ENCODE results near the gene ADGRF3.

ADGRF3 gene

GRCh38 chr2:26351375-26352090 is 4.9 kb upstream of the ADGRF3 start:
- FAIRE-seq: no peak
- TF ChIP-seq POLR2A (IDR thresholded peaks at IDR 0.05; ENCODE audit: low read depth, low read length) (no peak), POLR2AphosphoS5 (IDR thresholded peaks at IDR 0.05; ENCODE audit: low read depth, low read length) (no peak), TAF1 (IDR thresholded peaks at IDR 0.05; ENCODE audit: low read depth, low read length) (no peak), SPI1 (IDR thresholded peaks at IDR 0.05; ENCODE audit: low read depth, low read length) (no peak), POU2F2 (IDR thresholded peaks at IDR 0.05; ENCODE audit: low read depth, low read length) (no peak), PAX5 (IDR thresholded peaks at IDR 0.05; ENCODE audit: insufficient read depth, low read length, severe bottlenecking) (no peak)
- no peak for DNase-seq (ENCODE audit: insufficient read length, low spot score)

- TF ChIP-seq POLR2AphosphoS5 (IDR thresholded peaks at IDR 0.05; ENCODE audit: low read depth, low read length) (no peak), SPI1 (IDR thresholded peaks at IDR 0.05; ENCODE audit: low read depth, low read length) (no peak), POU2F2 (IDR thresholded peaks at IDR 0.05; ENCODE audit: low read depth, low read length) (no peak), POLR2A (IDR thresholded peaks at IDR 0.05; ENCODE audit: low read depth, low read length) (no peak), PAX5 (IDR thresholded peaks at IDR 0.05; ENCODE audit: insufficient read depth, low read length, severe bottlenecking) (no peak), TAF1 (IDR thresholded peaks at IDR 0.05; ENCODE audit: low read depth, low read length) (no peak)
- FAIRE-seq (no peak), DNase-seq (ENCODE audit: insufficient read length, low spot score) (no peak)
Measured at GRCh38 chr2:26349690-26350089, 3.1 kb upstream of the ADGRF3 start.

GRCh38 chr2:26347286-26347865 is 787 bp upstream of the ADGRF3 start:
- FAIRE-seq (no peak), DNase-seq (ENCODE audit: insufficient read length, low spot score) (no peak)
- TF ChIP-seq SPI1 (IDR thresholded peaks at IDR 0.05; ENCODE audit: low read depth, low read length) (no peak), PAX5 (IDR thresholded peaks at IDR 0.05; ENCODE audit: insufficient read depth, low read length, severe bottlenecking) (no peak), POU2F2 (IDR thresholded peaks at IDR 0.05; ENCODE audit: low read depth, low read length) (no peak)

GRCh38 chr2:26345545-26346453 is 790 bp downstream of the ADGRF3 start, which contains the start of gene SELENOI:
Gene SELENOI (plus strand): TSS chr2:26346143. CDS start chr2:26346233, 90 bp downstream.
- TF ChIP-seq TAF1 (IDR thresholded peaks at IDR 0.05; ENCODE audit: low read depth, low read length) (peak; percentile 73), POLR2A (IDR thresholded peaks at IDR 0.05; ENCODE audit: low read depth, low read length) (peak; percentile 91), POLR2AphosphoS5 (IDR thresholded peaks at IDR 0.05; ENCODE audit: low read depth, low read length) (peak; percentile 94), SPI1 (IDR thresholded peaks at IDR 0.05; ENCODE audit: low read depth, low read length) (0 out of 2 replicates have a peak, but pooled peaks have one; percentile 16), PAX5 (IDR thresholded peaks at IDR 0.05; ENCODE audit: insufficient read depth, low read length, severe bottlenecking) (peak; percentile 2), POU2F2 (IDR thresholded peaks at IDR 0.05; ENCODE audit: low read depth, low read length) (peak; percentile 75)
- FAIRE-seq (peak; percentile 98), DNase-seq (ENCODE audit: insufficient read length, low spot score) (peak; percentile 81)

GRCh38 chr2:26345283-26345544 is 1.4 kb downstream of the ADGRF3 start:
- FAIRE-seq (peak; percentile 9), DNase-seq (ENCODE audit: insufficient read length, low spot score) (no peak)
- TF ChIP-seq SPI1 (IDR thresholded peaks at IDR 0.05; ENCODE audit: low read depth, low read length): no peak
- no peak for TF ChIP-seq PAX5 (IDR thresholded peaks at IDR 0.05; ENCODE audit: insufficient read depth, low read length, severe bottlenecking)
- no peak for TF ChIP-seq POLR2AphosphoS5 (IDR thresholded peaks at IDR 0.05; ENCODE audit: low read depth, low read length)
- no peak for TF ChIP-seq TAF1 (IDR thresholded peaks at IDR 0.05; ENCODE audit: low read depth, low read length)
- no peak for TF ChIP-seq POLR2A (IDR thresholded peaks at IDR 0.05; ENCODE audit: low read depth, low read length)
- no peak for TF ChIP-seq POU2F2 (IDR thresholded peaks at IDR 0.05; ENCODE audit: low read depth, low read length)

- TF ChIP-seq PAX5 (IDR thresholded peaks at IDR 0.05; ENCODE audit: insufficient read depth, low read length, severe bottlenecking): no peak
- TF ChIP-seq TAF1 (IDR thresholded peaks at IDR 0.05; ENCODE audit: low read depth, low read length): no peak
- TF ChIP-seq SPI1 (IDR thresholded peaks at IDR 0.05; ENCODE audit: low read depth, low read length): no peak
- no peak for TF ChIP-seq POLR2A (IDR thresholded peaks at IDR 0.05; ENCODE audit: low read depth, low read length)
- TF ChIP-seq POLR2AphosphoS5 (IDR thresholded peaks at IDR 0.05; ENCODE audit: low read depth, low read length): no peak
- no peak for TF ChIP-seq POU2F2 (IDR thresholded peaks at IDR 0.05; ENCODE audit: low read depth, low read length)
- DNase-seq (ENCODE audit: insufficient read length, low spot score) (no peak), FAIRE-seq (no peak)
Measured at GRCh38 chr2:26344581-26345282, 1.9 kb downstream of the ADGRF3 start.

GRCh38 chr2:26340831-26341230 is 5.8 kb downstream of the ADGRF3 start:
- DNase-seq (ENCODE audit: insufficient read length, low spot score): no peak
- no peak for TF ChIP-seq POLR2AphosphoS5 (IDR thresholded peaks at IDR 0.05; ENCODE audit: low read depth, low read length)
- no peak for TF ChIP-seq POU2F2 (IDR thresholded peaks at IDR 0.05; ENCODE audit: low read depth, low read length)
- TF ChIP-seq TAF1 (IDR thresholded peaks at IDR 0.05; ENCODE audit: low read depth, low read length): no peak
- no peak for TF ChIP-seq POLR2A (IDR thresholded peaks at IDR 0.05; ENCODE audit: low read depth, low read length)
- no peak for TF ChIP-seq SPI1 (IDR thresholded peaks at IDR 0.05; ENCODE audit: low read depth, low read length)
- TF ChIP-seq PAX5 (IDR thresholded peaks at IDR 0.05; ENCODE audit: insufficient read depth, low read length, severe bottlenecking): no peak

GRCh38 chr2:26337298-26337697 is 9.3 kb downstream of the ADGRF3 start:
- FAIRE-seq: no peak
- TF ChIP-seq PAX5 (IDR thresholded peaks at IDR 0.05; ENCODE audit: insufficient read depth, low read length, severe bottlenecking): no peak
- TF ChIP-seq POLR2AphosphoS5 (IDR thresholded peaks at IDR 0.05; ENCODE audit: low read depth, low read length): no peak
- no peak for TF ChIP-seq TAF1 (IDR thresholded peaks at IDR 0.05; ENCODE audit: low read depth, low read length)
- TF ChIP-seq POU2F2 (IDR thresholded peaks at IDR 0.05; ENCODE audit: low read depth, low read length): no peak
- TF ChIP-seq SPI1 (IDR thresholded peaks at IDR 0.05; ENCODE audit: low read depth, low read length): no peak
- no peak for TF ChIP-seq POLR2A (IDR thresholded peaks at IDR 0.05; ENCODE audit: low read depth, low read length)

More at GRCh38 chr2:26340831-26341230, 5.8 kb downstream of the ADGRF3 start:
- no peak for FAIRE-seq

More at GRCh38 chr2:26337298-26337697, 9.3 kb downstream of the ADGRF3 start:
- no peak for DNase-seq (ENCODE audit: insufficient read length, low spot score)
